ENCODE results near the gene COL4A2.

- TF ChIP-seq EZH2 (IDR thresholded peaks at IDR 0.05; ENCODE audit: insufficient read depth, low read length), result no peak
- TF ChIP-seq, protein P1, sequence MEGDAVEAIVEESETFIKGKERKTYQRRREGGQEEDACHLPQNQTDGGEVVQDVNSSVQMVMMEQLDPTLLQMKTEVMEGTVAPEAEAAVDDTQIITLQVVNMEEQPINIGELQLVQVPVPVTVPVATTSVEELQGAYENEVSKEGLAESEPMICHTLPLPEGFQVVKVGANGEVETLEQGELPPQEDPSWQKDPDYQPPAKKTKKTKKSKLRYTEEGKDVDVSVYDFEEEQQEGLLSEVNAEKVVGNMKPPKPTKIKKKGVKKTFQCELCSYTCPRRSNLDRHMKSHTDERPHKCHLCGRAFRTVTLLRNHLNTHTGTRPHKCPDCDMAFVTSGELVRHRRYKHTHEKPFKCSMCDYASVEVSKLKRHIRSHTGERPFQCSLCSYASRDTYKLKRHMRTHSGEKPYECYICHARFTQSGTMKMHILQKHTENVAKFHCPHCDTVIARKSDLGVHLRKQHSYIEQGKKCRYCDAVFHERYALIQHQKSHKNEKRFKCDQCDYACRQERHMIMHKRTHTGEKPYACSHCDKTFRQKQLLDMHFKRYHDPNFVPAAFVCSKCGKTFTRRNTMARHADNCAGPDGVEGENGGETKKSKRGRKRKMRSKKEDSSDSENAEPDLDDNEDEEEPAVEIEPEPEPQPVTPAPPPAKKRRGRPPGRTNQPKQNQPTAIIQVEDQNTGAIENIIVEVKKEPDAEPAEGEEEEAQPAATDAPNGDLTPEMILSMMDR (IDR thresholded peaks at IDR 0.05; ENCODE audit: insufficient read depth, low read depth, low read length), result no peak
These were observed 155.0 kb downstream of the COL4A2 start for GRCh38 chr13:110462091-110462490.

Measured in astrocyte (in vitro differentiated cells and primary cell).